Mesenteric fat pad (tissue), 1 donor: Measurements from ENCODE around the gene CAB39L. TPM values are rescaled to one million over a fixed set of nuclear protein-coding genes. Genes with fewer than 3 reads are reported as not detected.
"Not testable (repeated sequence)": the region's sequence is repeated elsewhere in the genome, so short reads cannot be mapped to it uniquely, and the experiment has no call there.

Experiments
- DNase-seq: peaks from one replicate; pipeline ENCODE4 v3.0.0-alpha.2; 2020; ENCODE audit warnings: low spot score
- total RNA-seq: library from RNA; stranded (reverse); fragmentation: NEBNext Ultra II Directional; extraction: Animal tissue kit (Norgen Biotek cat#: 25700); gene quantifications from one replicate; pipeline ENCODE4 v1.2.1, GENCODE V29; 2021
- donor health status: DM: yes; HTN: yes; CAD: no.

CAB39L gene
- total RNA-seq, 1 donor from 2014 or later, result 9.3 TPM

GRCh38 chr13:49294723-49295122 lies 149.1 kb downstream of the CAB39L start:
- DNase-seq, result not testable (repeated sequence)

GRCh38 chr13:49292742-49293486 lies 150.9 kb downstream of the CAB39L start:
- DNase-seq, result no peak

DNA sequence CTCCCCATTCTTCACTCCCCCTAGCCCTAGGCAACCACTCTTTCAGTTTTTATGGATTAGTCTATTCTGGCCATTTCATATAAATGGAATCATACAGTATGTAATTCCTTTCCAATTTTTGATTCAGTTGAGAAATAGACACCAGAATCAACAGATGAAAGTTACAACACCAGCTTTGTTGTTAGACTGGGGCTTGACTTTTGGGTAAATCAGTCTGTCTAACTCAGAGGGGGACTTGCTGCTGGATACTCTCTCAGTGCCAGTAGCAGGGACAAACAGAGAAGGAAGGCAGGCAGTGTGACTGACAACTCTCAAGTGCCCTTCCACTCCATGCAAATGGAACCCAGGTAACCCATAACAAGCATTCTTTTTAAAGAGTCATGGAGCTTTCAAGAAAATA lies 155.4 kb downstream of the CAB39L start:
- DNase-seq, result no peak

GRCh38 chr13:49287995-49288394 lies 155.9 kb downstream of the CAB39L start:
- DNase-seq, result no peak

GRCh38 chr13:49279885-49280284 lies 164.0 kb downstream of the CAB39L start:
- DNase-seq, result no peak

GRCh38 chr13:49279112-49279511 lies 164.8 kb downstream of the CAB39L start:
- no peak for DNase-seq

DNA sequence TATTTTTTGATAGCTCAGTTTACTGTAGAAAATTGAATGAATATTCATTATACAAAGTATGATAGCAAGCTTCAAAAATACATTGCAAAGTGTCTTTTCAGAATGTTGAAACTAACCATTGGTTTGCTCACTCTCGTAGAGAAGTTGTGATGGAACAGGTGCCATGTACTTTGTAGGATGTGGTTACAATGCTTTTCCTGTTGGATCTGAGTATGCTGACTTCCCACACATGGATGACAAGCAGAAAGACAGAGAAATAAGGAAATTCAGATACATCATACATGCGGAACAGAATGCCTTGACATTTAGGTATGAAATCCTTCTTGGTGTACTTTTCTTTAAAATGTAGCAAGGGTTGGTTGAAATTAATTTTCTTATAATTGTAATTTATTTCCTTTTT lies 165.7 kb downstream of the CAB39L start:
- DNase-seq, result no peak

DNA sequence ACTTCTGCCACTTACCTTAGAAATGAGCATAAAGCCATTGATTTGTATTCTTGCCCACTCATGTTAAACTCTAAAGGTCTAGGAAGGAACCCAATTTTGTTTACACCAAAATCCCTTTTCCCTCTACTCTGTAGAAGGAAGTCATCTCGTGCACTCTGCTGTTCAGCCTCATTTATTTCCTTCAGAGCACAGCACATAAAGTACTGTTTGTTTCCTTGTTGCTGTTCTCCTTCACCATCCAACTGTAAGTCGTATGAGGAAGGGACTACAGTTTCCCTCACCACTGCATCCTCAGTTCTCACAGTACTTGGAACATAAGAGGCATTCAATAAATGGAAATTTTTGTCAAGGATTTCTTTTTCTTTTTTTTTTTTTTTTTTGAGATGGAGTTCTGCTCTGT lies 171.6 kb downstream of the CAB39L start:
- DNase-seq, result no peak

DNA sequence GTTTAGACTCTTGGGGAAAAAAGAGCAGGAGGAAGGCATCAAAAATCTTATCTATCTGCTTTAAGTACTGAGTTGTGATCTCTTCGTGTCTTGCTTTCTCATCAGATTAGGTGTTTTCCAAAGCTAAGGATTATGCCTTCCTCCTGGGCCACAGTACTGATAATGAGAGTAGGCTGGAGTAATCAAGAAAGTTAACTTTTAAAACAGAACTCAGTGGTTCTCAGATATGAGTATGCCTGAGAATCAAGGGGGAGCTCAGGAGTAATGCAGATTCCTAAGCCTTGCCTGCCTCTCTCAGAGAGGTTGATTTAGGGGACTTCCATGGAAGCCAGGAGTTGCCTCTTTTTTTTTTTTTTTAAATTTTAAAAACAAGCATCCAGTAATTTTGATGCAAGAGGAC lies 172.6 kb downstream of the CAB39L start:
- no peak for DNase-seq

GRCh38 chr13:49265822-49266221 lies 178.0 kb downstream of the CAB39L start:
- no peak for DNase-seq

DNA sequence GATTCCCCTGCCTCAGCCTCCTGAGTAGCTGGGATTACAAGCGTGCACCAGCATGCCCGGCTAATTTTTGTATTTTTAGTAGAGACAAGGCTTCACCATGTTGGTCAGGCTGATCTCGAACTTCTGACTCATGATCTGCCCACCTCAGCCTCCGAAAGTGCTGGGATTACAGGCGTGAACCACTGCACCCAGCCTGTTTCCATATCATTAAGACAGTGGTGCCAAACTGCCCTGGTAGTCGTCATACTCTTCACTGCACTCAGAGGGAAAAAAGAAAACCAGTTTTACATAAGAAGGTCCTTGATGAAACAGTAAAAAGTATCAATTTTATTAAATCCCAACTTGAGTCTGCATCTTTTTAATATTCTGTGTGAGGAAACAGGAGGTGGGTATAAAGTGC lies 181.2 kb downstream of the CAB39L start:
- DNase-seq, result no peak

- no peak for DNase-seq
Measured at GRCh38 chr13:49259586-49259985, 184.3 kb downstream of the CAB39L start.

Other genes starting within 250 kb of the CAB39L start
- gene MLNR, start 223.7 kb downstream of the CAB39L start, total RNA-seq, result not detected
- gene CDADC1, start 196.1 kb downstream of the CAB39L start, total RNA-seq, result 12.3 TPM
- gene SETDB2, start 210 bp upstream of the CAB39L start, total RNA-seq, result 8.1 TPM
- gene PHF11, start 51.9 kb upstream of the CAB39L start, total RNA-seq, result 52.4 TPM
- gene RCBTB1, start 141.5 kb upstream of the CAB39L start, total RNA-seq, result 15.6 TPM
- 2.6 TPM for gene ARL11, start 184.4 kb upstream of the CAB39L start, total RNA-seq
- 25.3 TPM for gene EBPL, start 247.4 kb upstream of the CAB39L start, total RNA-seq